ENCODE results near the gene DICER1. TPM values are rescaled to one million over a fixed set of nuclear protein-coding genes. Genes with fewer than 3 reads are reported as not detected.

The DICER1 gene
- total RNA-seq, 1 donor from 2014 or later = 70.0 TPM

DNA sequence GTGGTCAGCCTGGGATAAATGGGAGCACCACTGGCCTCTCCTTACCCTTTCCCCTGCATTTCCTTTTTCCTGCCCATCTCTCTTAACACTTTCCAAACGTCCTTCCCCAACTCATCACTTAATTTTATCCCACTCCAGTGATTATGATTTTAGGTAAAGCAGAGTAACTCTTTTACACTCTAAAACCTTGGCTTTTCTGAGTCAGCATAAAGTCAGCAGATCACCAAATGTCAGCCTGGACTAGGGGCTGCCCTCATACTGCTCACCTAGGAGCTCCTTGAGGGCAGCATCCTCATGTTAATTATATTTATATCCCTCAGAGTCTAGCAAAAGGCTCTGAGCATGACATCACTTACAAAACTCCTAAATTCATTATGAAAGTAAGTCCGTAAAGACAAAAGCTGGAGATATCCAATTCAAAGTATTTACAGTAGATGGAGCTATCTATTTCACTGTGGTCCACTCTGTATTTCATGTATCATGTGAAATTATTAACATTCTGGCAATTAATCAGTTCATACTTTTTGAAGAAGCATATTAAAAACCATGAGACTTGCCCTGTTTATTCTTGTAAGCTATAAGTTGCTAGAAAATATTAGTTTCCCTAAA lies 17.0 kb upstream of the DICER1 start:
- no peaks in the 10 kb centered on the region for H3K27me3 ChIP-seq
- H3K36me3 Mint-ChIP-seq = peaks cover 13% of the 10 kb centered on the region
- H3K9me3 Mint-ChIP-seq = peaks cover 3% of the 10 kb centered on the region
- H3K79me2 ChIP-seq (ENCODE audit: low read depth) = no peaks in the 10 kb centered on the region
- H3K4me3 ChIP-seq = no peak overlapping the region
- TF ChIP-seq, protein P1, sequence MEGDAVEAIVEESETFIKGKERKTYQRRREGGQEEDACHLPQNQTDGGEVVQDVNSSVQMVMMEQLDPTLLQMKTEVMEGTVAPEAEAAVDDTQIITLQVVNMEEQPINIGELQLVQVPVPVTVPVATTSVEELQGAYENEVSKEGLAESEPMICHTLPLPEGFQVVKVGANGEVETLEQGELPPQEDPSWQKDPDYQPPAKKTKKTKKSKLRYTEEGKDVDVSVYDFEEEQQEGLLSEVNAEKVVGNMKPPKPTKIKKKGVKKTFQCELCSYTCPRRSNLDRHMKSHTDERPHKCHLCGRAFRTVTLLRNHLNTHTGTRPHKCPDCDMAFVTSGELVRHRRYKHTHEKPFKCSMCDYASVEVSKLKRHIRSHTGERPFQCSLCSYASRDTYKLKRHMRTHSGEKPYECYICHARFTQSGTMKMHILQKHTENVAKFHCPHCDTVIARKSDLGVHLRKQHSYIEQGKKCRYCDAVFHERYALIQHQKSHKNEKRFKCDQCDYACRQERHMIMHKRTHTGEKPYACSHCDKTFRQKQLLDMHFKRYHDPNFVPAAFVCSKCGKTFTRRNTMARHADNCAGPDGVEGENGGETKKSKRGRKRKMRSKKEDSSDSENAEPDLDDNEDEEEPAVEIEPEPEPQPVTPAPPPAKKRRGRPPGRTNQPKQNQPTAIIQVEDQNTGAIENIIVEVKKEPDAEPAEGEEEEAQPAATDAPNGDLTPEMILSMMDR (IDR thresholded peaks at IDR 0.05) = no peak
- no peak for TF ChIP-seq EZH2 (IDR thresholded peaks at IDR 0.05)
- TF ChIP-seq EZH2phosphoT487 (IDR thresholded peaks at IDR 0.05) = no peak
- no peak for DNase-seq (ENCODE audit: low spot score)
- H4K20me1 ChIP-seq (ENCODE audit: low read depth) = no peaks in the 10 kb centered on the region
- no peaks in the 10 kb centered on the region for H3K36me3 ChIP-seq
- no peaks in the 10 kb centered on the region for H3F3A ChIP-seq (ENCODE audit: low read depth)
- H3K9me3 ChIP-seq (ENCODE audit: low read depth) = no peaks in the 10 kb centered on the region
- H3K4me3 Mint-ChIP-seq = no peak overlapping the region
- no peak overlapping the region for H3K27ac ChIP-seq
- peaks cover under 1% of the 10 kb centered on the region for H3K4me1 Mint-ChIP-seq
- H3K4me2 ChIP-seq = no peak overlapping the region
- H3K27me3 Mint-ChIP-seq (ENCODE audit: insufficient read depth, low read depth) = peaks cover 2% of the 10 kb centered on the region
- no peaks in the 10 kb centered on the region for H3K4me1 ChIP-seq
- H2AFZ ChIP-seq (replicated peaks) = no peak overlapping the region
- no peak overlapping the region for H3K27ac Mint-ChIP-seq
- H3K9ac ChIP-seq = no peak overlapping the region

DNA sequence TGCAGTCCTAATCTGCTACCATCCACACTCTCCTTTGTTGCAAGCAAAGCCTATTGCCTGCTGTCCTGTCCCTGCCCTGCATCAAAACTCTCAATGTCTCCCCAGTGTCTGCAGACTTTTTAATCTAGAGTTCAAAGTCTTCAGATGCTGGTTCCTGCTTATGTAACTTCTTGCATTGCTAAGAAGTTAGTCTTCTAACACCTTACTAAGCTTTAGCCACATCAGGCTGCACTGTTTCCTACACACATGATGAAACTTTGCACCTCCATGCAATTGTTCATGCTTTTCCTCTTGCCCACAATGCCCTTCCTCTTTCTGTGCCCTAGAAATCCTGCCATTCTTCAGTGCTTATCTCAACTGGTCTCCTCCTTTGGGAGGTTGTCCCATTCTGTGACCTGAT lies 16.2 kb upstream of the DICER1 start:
- TF ChIP-seq EZH2phosphoT487 (IDR thresholded peaks at IDR 0.05) = no peak
- TF ChIP-seq, protein P1 (IDR thresholded peaks at IDR 0.05) = no peak
- no peak for TF ChIP-seq EZH2 (IDR thresholded peaks at IDR 0.05)
- no peaks in the 10 kb centered on the region for H4K20me1 ChIP-seq (ENCODE audit: low read depth)
- H3K27me3 ChIP-seq = no peaks in the 10 kb centered on the region
- H3K27ac ChIP-seq = no peak overlapping the region
- H3K9me3 ChIP-seq (ENCODE audit: low read depth) = no peaks in the 10 kb centered on the region
- no peaks in the 10 kb centered on the region for H3F3A ChIP-seq (ENCODE audit: low read depth)
- H3K4me1 Mint-ChIP-seq = no peaks in the 10 kb centered on the region
- H3K4me2 ChIP-seq = no peak overlapping the region
- no peaks in the 10 kb centered on the region for H3K36me3 ChIP-seq
- DNase-seq (ENCODE audit: low spot score) = no peak
- H3K27me3 Mint-ChIP-seq (ENCODE audit: insufficient read depth, low read depth) = peaks cover 2% of the 10 kb centered on the region
- no peak overlapping the region for H3K9ac ChIP-seq
- H3K4me1 ChIP-seq = no peaks in the 10 kb centered on the region
- no peaks in the 10 kb centered on the region for H3K79me2 ChIP-seq (ENCODE audit: low read depth)
- H2AFZ ChIP-seq (replicated peaks) = no peak overlapping the region
- no peak overlapping the region for H3K4me3 Mint-ChIP-seq
- H3K27ac Mint-ChIP-seq = no peak overlapping the region
- H3K4me3 ChIP-seq = no peak overlapping the region
- peaks cover 6% of the 10 kb centered on the region for H3K9me3 Mint-ChIP-seq
- peaks cover 16% of the 10 kb centered on the region for H3K36me3 Mint-ChIP-seq

DNA sequence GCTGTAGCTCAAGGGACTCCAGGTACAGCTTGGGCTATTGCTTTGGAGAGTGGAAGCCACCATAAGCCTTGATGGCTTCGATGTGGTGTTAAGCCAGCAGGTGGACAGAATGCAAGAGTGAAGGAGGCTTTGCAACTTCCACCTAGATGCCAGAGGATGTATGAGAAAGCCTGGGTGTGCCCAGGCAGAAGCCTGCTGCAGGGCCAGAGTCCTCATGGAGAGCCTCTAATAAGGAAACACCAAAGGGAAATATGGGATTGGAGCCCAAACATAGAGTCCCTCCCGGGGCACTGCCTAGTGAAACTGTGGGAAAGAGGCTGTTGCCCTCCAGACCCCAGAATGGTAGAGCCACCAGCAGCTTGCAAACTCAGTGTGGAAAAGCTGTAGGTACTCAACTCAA lies 9.8 kb upstream of the DICER1 start:
- peaks cover 27% of the 10 kb centered on the region for H3K36me3 Mint-ChIP-seq
- H3K4me2 ChIP-seq = no peak overlapping the region
- H3K4me1 Mint-ChIP-seq = peaks cover 10% of the 10 kb centered on the region
- no peaks in the 10 kb centered on the region for H3K79me2 ChIP-seq (ENCODE audit: low read depth)
- H3K9ac ChIP-seq = no peak overlapping the region
- H3F3A ChIP-seq (ENCODE audit: low read depth) = peaks cover 7% of the 10 kb centered on the region
- no peak for DNase-seq (ENCODE audit: low spot score)
- TF ChIP-seq EZH2phosphoT487 (IDR thresholded peaks at IDR 0.05) = no peak
- TF ChIP-seq, protein P1 (IDR thresholded peaks at IDR 0.05) = no peak
- no peak for TF ChIP-seq EZH2 (IDR thresholded peaks at IDR 0.05)
- H3K4me3 ChIP-seq = no peak overlapping the region
- H3K9me3 Mint-ChIP-seq = peaks cover 13% of the 10 kb centered on the region
- H3K9me3 ChIP-seq (ENCODE audit: low read depth) = no peaks in the 10 kb centered on the region
- H3K4me3 Mint-ChIP-seq = no peak overlapping the region
- H3K27ac Mint-ChIP-seq = no peak overlapping the region
- H3K36me3 ChIP-seq = no peaks in the 10 kb centered on the region
- peaks cover 2% of the 10 kb centered on the region for H3K27me3 Mint-ChIP-seq (ENCODE audit: insufficient read depth, low read depth)
- H3K27me3 ChIP-seq = no peaks in the 10 kb centered on the region
- H4K20me1 ChIP-seq (ENCODE audit: low read depth) = no peaks in the 10 kb centered on the region
- no peak overlapping the region for H3K27ac ChIP-seq
- H3K4me1 ChIP-seq = peaks cover 14% of the 10 kb centered on the region
- H2AFZ ChIP-seq (replicated peaks) = no peak overlapping the region

Measured in neural progenitor cell (in vitro differentiated cells).